ENCODE measurements around the gene RAD1.
"Not testable (repeated sequence)": the region's sequence is repeated elsewhere in the genome, so short reads cannot be mapped to it uniquely, and the experiment has no call there.

The RAD1 gene

GRCh38 chr5:34915139-34915855 is at the start of gene RAD1, which contains the start of gene BRIX1:
TSS of gene RAD1 (minus strand) at chr5:34915504. CDS start at chr5:34914892, 612 bp downstream.
TSS of gene BRIX1 (plus strand) at chr5:34915711. CDS start at chr5:34915739, 28 bp downstream.
- peak; percentile 97 for DNase-seq (ENCODE audit: low spot score)

- no peak for DNase-seq (ENCODE audit: low spot score)
Observed at GRCh38 chr5:34959323-34959722, 44.0 kb upstream of the RAD1 start.

- DNase-seq (ENCODE audit: low spot score): peak; percentile 49
Observed at GRCh38 chr5:34957857-34958690, 42.8 kb upstream of the RAD1 start.

GRCh38 chr5:34957321-34957720 is 42.0 kb upstream of the RAD1 start:
- no peak for DNase-seq (ENCODE audit: low spot score)

GRCh38 chr5:34944460-34945047 is 29.2 kb upstream of the RAD1 start:
- no peak for DNase-seq (ENCODE audit: low spot score)

- no peak for DNase-seq (ENCODE audit: low spot score)
Observed at GRCh38 chr5:34944044-34944443, 28.7 kb upstream of the RAD1 start.

- DNase-seq (ENCODE audit: low spot score): no peak
Observed at GRCh38 chr5:34941936-34942335, 26.6 kb upstream of the RAD1 start.

GRCh38 chr5:34932947-34933346 is 17.6 kb upstream of the RAD1 start:
- no peak for DNase-seq (ENCODE audit: low spot score)

- DNase-seq (ENCODE audit: low spot score): no peak
Observed at GRCh38 chr5:34930870-34931269, 15.6 kb upstream of the RAD1 start.

- DNase-seq (ENCODE audit: low spot score): no peak
Observed at GRCh38 chr5:34930462-34930844, 15.1 kb upstream of the RAD1 start.

GRCh38 chr5:34929720-34930461 is 14.6 kb upstream of the RAD1 start:
- peak; percentile 84 for DNase-seq (ENCODE audit: low spot score)

- peak; percentile 98 for DNase-seq (ENCODE audit: low spot score)
Observed at GRCh38 chr5:34929134-34929719, 13.9 kb upstream of the RAD1 start, which contains the start of gene DNAJC21. TSS of gene DNAJC21 (plus strand) at chr5:34929559. CDS start at chr5:34929820, 261 bp downstream.

- no peak for DNase-seq (ENCODE audit: low spot score)
Observed at GRCh38 chr5:34928267-34928666, 13.0 kb upstream of the RAD1 start.

GRCh38 chr5:34927785-34928184 is 12.5 kb upstream of the RAD1 start:
- no peak for DNase-seq (ENCODE audit: low spot score)

GRCh38 chr5:34926318-34926888 is 11.1 kb upstream of the RAD1 start:
- DNase-seq (ENCODE audit: low spot score): no peak

GRCh38 chr5:34924462-34924765 is 9.1 kb upstream of the RAD1 start:
- no peak for DNase-seq (ENCODE audit: low spot score)

- no peak for DNase-seq (ENCODE audit: low spot score)
Observed at GRCh38 chr5:34923694-34924461, 8.6 kb upstream of the RAD1 start.

- DNase-seq (ENCODE audit: low spot score): not testable (repeated sequence)
Observed at GRCh38 chr5:34923256-34923655, 8.0 kb upstream of the RAD1 start.

- no peak for DNase-seq (ENCODE audit: low spot score)
Observed at GRCh38 chr5:34919077-34919476, 3.8 kb upstream of the RAD1 start.

- DNase-seq (ENCODE audit: low spot score): no peak
Observed at GRCh38 chr5:34918025-34918424, 2.7 kb upstream of the RAD1 start.

- DNase-seq (ENCODE audit: low spot score): no peak
Observed at GRCh38 chr5:34916518-34916917, 1.2 kb upstream of the RAD1 start.

All from cerebellar cortex (tissue), 1 donor.